HG03280 (cell line): ENCODE measurements around the gene HDDC2.

Experiments used
- ATAC-seq: cut with Tn5 transposase; IDR thresholded peaks from one replicate; pipeline ENCODE4 v1.9.1; 2021; ENCODE audit warnings: mild to moderate bottlenecking, moderate library complexity; ENCODE audit not compliant: unreplicated experiment

The HDDC2 gene

DNA sequence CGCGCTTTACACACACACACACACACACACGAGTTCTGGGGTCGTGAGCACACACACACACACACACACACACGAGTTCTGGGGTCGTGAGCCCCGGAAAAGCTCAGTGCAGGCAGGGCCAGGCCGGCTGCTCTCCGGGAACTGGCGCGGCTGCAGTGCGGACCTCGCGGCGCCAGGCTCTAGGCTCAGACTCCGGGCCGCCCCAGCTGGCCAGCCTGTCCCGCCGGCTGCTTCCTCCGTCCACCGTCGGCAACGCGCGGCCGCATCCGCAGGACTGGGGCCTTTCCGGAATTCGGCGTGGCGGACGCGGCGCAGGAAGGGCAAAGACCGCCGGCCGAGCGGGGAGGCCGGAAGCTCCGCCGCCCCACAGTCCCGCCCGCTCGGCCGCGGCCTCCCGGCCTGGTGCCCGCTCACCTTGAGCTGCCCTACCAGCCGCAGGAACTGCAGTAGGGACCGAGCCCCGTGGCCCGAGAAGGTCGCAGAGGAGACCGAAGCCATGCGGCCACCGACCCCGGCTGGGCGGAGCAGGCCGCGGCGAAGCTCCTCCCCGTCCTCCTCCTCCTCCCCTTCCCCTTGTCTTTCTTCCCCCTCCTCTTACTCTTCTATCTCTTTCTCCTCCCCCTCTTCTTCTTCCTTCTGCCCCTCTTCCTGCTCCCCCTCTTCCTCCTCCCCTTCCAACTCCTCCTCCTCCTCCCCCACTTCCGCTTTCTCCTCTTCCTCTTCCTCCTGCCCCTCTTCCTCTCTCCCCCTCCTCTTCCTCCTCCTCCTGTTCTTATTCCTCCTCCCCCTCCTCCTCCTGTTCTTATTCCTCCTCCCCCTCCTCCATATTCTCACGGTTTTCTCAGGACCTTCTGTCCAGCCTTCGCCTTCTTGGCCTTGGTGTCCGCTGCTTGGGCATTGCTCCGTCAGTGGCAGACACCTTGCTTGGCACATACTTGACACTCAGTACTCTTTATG lies at the start of gene HDDC2:
HDDC2 (minus strand) TSS at position 533 of the 957 bp plus-strand sequence; CDS start at position 498, 35 bp downstream.
- peak; percentile 79 for ATAC-seq

GRCh38 chr6:125346926-125347563 lies 45.3 kb upstream of the HDDC2 start:
- ATAC-seq, result peak; percentile 81

DNA sequence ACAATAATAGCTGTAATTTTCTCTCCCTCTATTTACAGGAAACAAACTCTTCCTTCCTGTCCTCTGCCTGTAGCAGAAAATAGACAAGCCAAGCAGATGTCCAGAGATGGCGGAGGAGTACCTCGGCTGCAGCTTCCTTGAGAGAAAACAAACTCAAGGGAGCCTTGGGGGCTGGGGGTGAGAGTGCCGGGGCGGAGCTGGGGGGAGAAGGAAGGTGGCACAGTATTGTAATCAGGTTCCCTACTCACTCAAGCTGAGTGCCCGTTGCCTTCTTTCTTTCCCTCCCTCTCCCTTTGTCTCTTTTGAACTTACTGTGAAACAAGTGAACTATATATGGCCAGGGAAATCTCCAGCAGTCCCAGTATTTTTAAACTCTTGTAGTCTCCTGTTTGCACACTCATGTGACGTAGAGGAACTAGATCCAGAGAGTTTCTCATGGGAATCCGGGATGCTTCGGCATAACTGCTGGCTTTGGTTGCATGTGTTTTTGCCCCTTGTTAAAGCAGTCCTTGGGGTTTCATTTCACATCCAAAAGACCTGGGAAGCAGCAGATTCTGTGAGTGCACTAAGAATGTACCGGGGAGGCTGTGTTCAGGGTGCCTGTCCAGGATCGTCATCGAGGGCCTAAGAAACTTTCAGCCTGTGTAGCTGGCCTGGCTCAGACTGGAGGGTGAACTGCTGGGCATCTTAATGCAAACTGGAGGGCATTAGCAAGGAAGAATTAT lies 44.6 kb upstream of the HDDC2 start:
- peak; percentile 48 for ATAC-seq

- no peak for ATAC-seq
Observed at GRCh38 chr6:125341460-125341859, 39.7 kb upstream of the HDDC2 start.

GRCh38 chr6:125340991-125341390 lies 39.2 kb upstream of the HDDC2 start:
- ATAC-seq, result no peak

DNA sequence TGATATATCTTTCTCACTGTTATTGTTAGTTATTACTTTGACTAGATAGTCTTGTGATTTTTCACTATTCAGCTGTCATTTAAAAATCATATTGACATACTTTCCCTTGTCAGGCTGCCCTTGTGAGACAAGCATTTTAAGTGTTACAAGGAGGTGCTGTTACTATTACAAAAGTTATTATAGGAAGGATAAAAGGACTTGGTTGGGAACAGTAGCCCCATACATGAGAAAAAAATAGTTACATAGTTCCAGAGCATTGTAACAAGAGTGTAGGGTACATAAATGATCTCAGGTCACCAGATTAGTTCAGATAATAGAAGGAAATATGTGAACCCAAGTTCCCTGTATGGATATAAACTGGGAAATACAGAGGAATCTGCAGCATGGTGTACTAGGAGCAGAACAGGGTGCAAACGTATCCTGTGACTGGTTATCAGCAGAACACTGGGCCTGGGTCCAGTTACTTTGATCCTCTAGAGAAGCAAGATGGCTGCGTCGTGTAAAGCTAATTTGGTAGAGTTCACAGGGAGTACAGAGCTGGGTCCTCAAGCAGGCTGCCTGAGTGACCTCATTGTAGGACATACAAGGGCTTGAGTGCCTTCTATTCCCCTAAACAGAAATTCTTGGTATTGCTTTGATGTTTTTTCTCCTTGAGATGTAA lies 38.5 kb upstream of the HDDC2 start:
- ATAC-seq, result no peak

GRCh38 chr6:125339653-125340052 lies 37.9 kb upstream of the HDDC2 start:
- no peak for ATAC-seq

GRCh38 chr6:125338381-125338780 lies 36.6 kb upstream of the HDDC2 start:
- ATAC-seq, result no peak

DNA sequence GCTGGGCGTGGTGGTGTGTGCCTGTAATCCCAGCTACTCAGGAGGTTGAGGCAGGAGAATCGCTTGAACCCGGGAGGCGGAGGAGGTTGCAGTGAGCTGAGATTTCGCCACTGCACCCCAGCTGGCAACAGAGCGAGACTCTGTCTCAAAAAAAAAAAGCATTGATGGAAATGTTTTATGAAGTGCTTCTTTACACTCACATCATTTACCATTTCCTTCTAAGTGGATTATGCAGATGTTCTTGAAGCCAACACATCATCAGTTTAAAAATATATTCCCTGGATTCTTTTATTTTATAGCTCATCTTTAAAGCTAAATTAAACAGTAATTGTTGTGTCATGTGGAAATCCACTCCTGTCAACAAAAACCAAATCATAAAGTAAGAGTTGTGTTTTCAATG lies 35.9 kb upstream of the HDDC2 start:
- no peak for ATAC-seq

DNA sequence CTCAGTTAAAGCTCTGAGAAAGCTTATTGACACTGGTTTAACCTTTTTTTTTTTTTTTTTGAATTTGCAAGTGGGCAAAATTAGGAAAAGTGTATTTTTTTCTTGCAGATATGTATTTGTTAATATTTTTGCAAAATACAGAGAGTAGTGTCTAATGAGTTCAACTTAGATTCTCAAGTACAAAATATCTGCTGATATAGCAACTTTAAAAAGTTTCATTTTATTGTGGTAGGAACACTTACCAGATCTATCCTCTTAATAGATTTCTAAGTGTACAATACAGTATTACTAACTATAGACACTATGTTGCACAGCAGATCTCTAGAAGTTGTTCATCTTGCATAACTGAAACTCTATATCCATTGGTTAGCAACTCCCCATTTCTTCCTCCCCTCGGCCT lies 30.9 kb upstream of the HDDC2 start:
- no peak for ATAC-seq

DNA sequence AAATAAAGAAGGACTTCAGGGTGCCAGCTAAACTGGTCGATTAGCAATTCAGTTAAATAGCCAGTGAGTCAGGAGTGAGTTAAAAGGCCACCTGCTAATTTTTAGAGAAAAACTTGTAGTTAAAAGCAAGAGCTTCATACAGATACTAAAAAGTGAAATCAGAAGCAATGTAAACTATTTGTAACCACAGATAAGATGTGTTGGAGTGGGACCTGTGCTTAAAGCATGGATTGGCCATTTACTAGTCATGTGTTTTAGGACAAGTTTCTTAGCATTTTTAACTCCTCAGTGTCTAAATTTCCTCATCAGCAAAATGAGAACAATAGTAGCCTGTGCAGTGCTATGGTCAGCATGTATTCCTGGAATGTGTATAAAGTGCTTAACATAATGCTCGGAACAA lies 23.8 kb upstream of the HDDC2 start:
- ATAC-seq, result no peak

- ATAC-seq, result no peak
Observed at GRCh38 chr6:125323376-125323775, 21.6 kb upstream of the HDDC2 start.

DNA sequence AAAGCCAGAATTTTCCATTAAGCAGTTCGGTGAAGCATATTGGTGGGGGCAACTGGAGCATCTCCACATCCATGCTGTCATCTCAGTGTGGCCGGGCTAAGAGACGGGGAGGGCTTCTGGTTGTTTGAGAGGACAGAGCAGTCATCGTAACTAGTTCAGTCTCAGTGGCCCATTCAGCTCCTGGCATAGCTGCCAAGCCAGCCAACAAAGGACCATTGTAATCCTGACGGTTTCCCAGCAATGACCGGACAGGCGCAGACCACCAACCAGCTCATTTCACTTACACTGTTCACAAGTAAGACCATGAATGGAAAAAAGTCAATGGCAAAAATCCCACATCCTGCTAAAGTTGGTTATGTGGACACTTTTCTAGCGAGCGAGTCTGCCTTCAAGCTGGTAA lies 14.9 kb upstream of the HDDC2 start:
- no peak for ATAC-seq

DNA sequence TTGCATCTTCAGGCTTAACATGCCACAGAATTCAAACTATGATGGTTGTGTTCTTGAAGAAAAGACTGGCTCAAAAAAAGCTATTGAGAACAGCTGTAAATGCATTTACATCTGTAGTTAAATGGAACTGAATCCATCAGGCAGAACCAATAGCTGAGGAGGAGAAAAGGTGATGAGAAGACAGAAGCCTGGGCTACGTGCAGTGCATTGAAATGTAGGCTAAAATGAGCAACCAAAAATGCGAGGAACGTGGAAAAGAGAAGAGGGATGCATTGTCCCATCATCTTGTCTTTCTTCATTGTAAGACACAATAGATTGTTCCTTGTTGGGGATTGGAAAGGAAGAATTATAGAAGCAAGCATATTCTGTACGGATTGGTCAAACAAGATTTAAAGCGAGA lies 13.8 kb upstream of the HDDC2 start:
- no peak for ATAC-seq

- peak; percentile 79 for ATAC-seq
Observed at GRCh38 chr6:125314009-125314581, 12.3 kb upstream of the HDDC2 start.

GRCh38 chr6:125312950-125313349 lies 11.2 kb upstream of the HDDC2 start:
- ATAC-seq, result no peak

DNA sequence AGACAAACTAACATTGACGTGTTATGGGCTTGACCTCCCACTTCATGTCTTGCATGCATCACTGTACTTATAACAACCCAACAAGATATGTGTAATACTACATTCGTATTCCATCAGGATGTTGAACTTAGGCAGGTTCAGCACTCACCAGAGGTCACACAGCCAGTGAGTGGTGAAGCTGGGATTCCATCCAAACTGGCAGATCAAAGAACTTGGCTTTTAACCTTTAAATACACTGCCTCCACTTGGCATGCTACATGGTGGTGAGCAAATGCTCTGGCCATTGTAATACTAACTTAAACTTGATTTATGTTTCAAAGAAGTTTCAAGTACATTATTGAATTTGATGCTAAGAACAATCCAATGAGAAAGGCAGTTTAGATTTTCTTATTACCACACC lies 10.7 kb upstream of the HDDC2 start:
- ATAC-seq, result no peak

DNA sequence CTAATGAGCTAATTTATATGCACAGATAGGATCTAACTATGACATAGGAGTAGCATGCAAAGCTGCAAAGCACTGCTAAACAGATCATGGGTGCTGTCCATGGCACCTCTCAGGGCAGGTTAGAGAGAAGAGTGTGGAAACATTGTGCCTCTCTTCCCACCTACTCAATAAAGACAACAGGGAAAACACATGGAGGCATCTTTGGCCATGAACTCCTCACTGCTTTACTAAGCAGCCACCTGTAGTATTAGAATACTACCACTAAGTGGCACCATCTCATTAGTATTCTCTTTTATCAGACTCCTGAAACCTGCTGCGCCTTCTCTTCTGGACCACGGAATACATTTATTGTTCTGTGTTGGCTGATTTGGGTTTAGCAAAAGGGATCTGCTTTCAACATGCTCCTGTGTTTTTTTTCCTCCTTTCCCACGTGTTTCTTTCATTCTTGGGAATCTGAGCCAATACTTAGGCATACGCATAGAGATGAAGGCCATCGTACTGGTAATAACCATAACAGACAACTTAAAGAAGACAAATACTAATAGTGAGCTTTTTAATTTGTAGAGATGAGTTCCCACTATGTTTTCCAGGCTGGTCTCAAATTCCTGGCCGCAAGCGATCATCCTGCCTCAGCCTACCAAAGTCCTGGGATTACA lies 9.4 kb upstream of the HDDC2 start:
- peak; percentile 67 for ATAC-seq

- ATAC-seq, result no peak
Observed at GRCh38 chr6:125307964-125308615, 6.3 kb upstream of the HDDC2 start.
